Stimulated activated CD4-positive, alpha-beta T cell treated with anti-CD3 and anti-CD28 coated beads, Interleukin-4, amount 100 ng/mL, for 4 hours (primary cell): Measurements from ENCODE around the gene PPP1R14D.
A peak's percentile ranks its signal among the peaks of the same experiment; 100 is the strongest.
"Not testable (repeated sequence)": the region's sequence is repeated elsewhere in the genome, so short reads cannot be mapped to it uniquely, and the experiment has no call there.

Source experiments
- DNase-seq, 2 experiments: peaks; one replicate each; pipeline ENCODE4 v3.0.0-alpha.2; 2020

PPP1R14D gene

GRCh38 chr15:40828447-40829036, at the start of gene PPP1R14D:
Gene PPP1R14D (minus strand): TSS chr15:40828708. CDS start chr15:40828641, 67 bp downstream.
- DNase-seq, result no peak

- no peak for DNase-seq
Measured at GRCh38 chr15:40877694-40878093, 49.2 kb upstream of the PPP1R14D start.

GRCh38 chr15:40875991-40876730, 47.7 kb upstream of the PPP1R14D start:
- no peak for DNase-seq

GRCh38 chr15:40873694-40874561, 45.4 kb upstream of the PPP1R14D start, which contains the start of gene RHOV:
Gene RHOV (minus strand): TSS chr15:40874234. CDS start chr15:40874139, 95 bp downstream.
- DNase-seq, result peak; percentile 48 to 52

- no peak for DNase-seq
Measured at GRCh38 chr15:40872791-40873693, 44.5 kb upstream of the PPP1R14D start.

GRCh38 chr15:40871749-40872617, 43.5 kb upstream of the PPP1R14D start:
- peak in 1 of 2 experiments; percentile 58 for DNase-seq

- no peak for DNase-seq
Measured at GRCh38 chr15:40870716-40871115, 42.2 kb upstream of the PPP1R14D start.

GRCh38 chr15:40869686-40870085, 41.2 kb upstream of the PPP1R14D start:
- no peak for DNase-seq

- DNase-seq, result no peak
Measured at GRCh38 chr15:40867199-40867598, 38.7 kb upstream of the PPP1R14D start.

- DNase-seq, result no peak
Measured at GRCh38 chr15:40863660-40864270, 35.3 kb upstream of the PPP1R14D start.

GRCh38 chr15:40861147-40861546, 32.6 kb upstream of the PPP1R14D start:
- DNase-seq, result not testable (repeated sequence)

- DNase-seq, result peak; percentile 73 to 81
Measured at GRCh38 chr15:40859206-40859851, 30.8 kb upstream of the PPP1R14D start.

GRCh38 chr15:40858706-40859105, 30.2 kb upstream of the PPP1R14D start:
- no peak for DNase-seq

GRCh38 chr15:40857601-40858341, 29.3 kb upstream of the PPP1R14D start:
- DNase-seq, result peak; percentile 69 to 76

GRCh38 chr15:40856746-40857145, 28.2 kb upstream of the PPP1R14D start:
- no peak for DNase-seq

- DNase-seq, result no peak
Measured at GRCh38 chr15:40855706-40856234, 27.3 kb upstream of the PPP1R14D start.

GRCh38 chr15:40854161-40854560, 25.7 kb upstream of the PPP1R14D start:
- DNase-seq, result no peak

GRCh38 chr15:40853241-40853890, 24.9 kb upstream of the PPP1R14D start:
- DNase-seq, result no peak

- DNase-seq, result no peak
Measured at GRCh38 chr15:40852529-40852928, 24.0 kb upstream of the PPP1R14D start.
